ENCODE results near the gene KRT35. TPM values are rescaled to one million over a fixed set of nuclear protein-coding genes. Genes with fewer than 3 reads are reported as not detected.

KRT35 gene
- total RNA-seq, 4 donors from 2014 or later, result not detected

GRCh38 chr17:41518789-41519449, 38.0 kb upstream of the KRT35 start, which contains the start of gene KRT15:
TSS of gene KRT15 (minus strand) at chr17:41518890. CDS start at chr17:41518827, 63 bp downstream.
- H3K27ac ChIP-seq, result no peak within 1 kb of the TSS
- no peak within 1 kb of the TSS for H3K4me3 ChIP-seq
- 63 to 69% methylated on average over 8 of the region's 8 CpGs for WGBS, 2 donors

DNA sequence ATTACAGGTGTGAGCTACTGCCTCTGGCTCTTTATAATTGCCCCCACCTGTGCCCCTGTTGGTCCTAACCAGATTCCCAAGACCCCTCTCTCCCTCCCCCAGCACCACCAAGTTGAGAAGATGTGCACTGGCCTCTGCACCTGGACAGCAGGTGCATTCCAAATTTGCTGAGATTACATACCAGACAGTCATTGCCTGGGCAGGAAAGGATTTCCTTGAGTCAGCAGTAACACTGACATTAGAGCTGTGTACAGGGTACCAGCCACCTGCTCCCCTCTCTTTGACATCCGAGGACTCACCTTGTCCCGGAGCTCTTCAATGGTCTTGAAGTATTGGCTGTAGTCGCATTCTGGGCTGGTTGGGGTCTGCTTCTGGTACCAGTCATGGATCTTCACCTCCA, 37.1 kb upstream of the KRT35 start:
- no peaks in the 10 kb centered on the region for H3K36me3 ChIP-seq
- no peak overlapping the region for H3K27ac ChIP-seq
- no peaks in the 10 kb centered on the region for H3K27me3 ChIP-seq
- no peak overlapping the region for H3K4me3 ChIP-seq
- no peak for TF ChIP-seq EP300 (IDR thresholded peaks at IDR 0.05)
- no peak for TF ChIP-seq POLR2A (IDR thresholded peaks at IDR 0.05)
- TF ChIP-seq, protein P1, sequence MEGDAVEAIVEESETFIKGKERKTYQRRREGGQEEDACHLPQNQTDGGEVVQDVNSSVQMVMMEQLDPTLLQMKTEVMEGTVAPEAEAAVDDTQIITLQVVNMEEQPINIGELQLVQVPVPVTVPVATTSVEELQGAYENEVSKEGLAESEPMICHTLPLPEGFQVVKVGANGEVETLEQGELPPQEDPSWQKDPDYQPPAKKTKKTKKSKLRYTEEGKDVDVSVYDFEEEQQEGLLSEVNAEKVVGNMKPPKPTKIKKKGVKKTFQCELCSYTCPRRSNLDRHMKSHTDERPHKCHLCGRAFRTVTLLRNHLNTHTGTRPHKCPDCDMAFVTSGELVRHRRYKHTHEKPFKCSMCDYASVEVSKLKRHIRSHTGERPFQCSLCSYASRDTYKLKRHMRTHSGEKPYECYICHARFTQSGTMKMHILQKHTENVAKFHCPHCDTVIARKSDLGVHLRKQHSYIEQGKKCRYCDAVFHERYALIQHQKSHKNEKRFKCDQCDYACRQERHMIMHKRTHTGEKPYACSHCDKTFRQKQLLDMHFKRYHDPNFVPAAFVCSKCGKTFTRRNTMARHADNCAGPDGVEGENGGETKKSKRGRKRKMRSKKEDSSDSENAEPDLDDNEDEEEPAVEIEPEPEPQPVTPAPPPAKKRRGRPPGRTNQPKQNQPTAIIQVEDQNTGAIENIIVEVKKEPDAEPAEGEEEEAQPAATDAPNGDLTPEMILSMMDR (IDR thresholded peaks at IDR 0.05), result no peak
- peaks cover 0 to 22% (median 0%) of the 10 kb centered on the region in 4 donors for H3K4me1 ChIP-seq
- H3K9me3 ChIP-seq, result no peaks in the 10 kb centered on the region
- DNase-seq (ENCODE audit: low spot score in 2 of 2), result no peak
- 93 to 95% methylated on average over 3 of the region's 3 CpGs for WGBS, 2 donors

More at GRCh38 chr17:41518789-41519449, 38.0 kb upstream of the KRT35 start, which contains the start of gene KRT15:
- DNase-seq (ENCODE audit: low spot score in 2 of 2), result no peak
- Histone ChIP-seq H3K9me3 (no peaks in the 10 kb centered on the region), H3K4me1 (peaks cover 0 to 16% (median 0%) of the 10 kb centered on the region in 4 donors), H3K36me3 (no peaks in the 10 kb centered on the region), H3K27me3 (no peaks in the 10 kb centered on the region)
- TF ChIP-seq, protein P1 (IDR thresholded peaks at IDR 0.05), result no peak
- TF ChIP-seq EP300 (IDR thresholded peaks at IDR 0.05) (no peak), POLR2A (IDR thresholded peaks at IDR 0.05) (no peak)

GRCh38 chr17:41516830-41517283, 35.9 kb upstream of the KRT35 start:
- Histone ChIP-seq H3K36me3 (no peaks in the 10 kb centered on the region), H3K9me3 (no peaks in the 10 kb centered on the region), H3K4me3 (no peak overlapping the region), H3K27me3 (no peaks in the 10 kb centered on the region), H3K27ac (no peak overlapping the region), H3K4me1 (peaks cover 0 to 28% (median 0%) of the 10 kb centered on the region in 4 donors)
- WGBS, 2 donors, result 89 to 91% methylated on average over 14 of the region's 14 CpGs
- DNase-seq (ENCODE audit: low spot score in 2 of 2), result no peak
- TF ChIP-seq, protein P1 (IDR thresholded peaks at IDR 0.05), result no peak
- TF ChIP-seq EP300 (IDR thresholded peaks at IDR 0.05) (no peak), POLR2A (IDR thresholded peaks at IDR 0.05) (no peak)

DNA sequence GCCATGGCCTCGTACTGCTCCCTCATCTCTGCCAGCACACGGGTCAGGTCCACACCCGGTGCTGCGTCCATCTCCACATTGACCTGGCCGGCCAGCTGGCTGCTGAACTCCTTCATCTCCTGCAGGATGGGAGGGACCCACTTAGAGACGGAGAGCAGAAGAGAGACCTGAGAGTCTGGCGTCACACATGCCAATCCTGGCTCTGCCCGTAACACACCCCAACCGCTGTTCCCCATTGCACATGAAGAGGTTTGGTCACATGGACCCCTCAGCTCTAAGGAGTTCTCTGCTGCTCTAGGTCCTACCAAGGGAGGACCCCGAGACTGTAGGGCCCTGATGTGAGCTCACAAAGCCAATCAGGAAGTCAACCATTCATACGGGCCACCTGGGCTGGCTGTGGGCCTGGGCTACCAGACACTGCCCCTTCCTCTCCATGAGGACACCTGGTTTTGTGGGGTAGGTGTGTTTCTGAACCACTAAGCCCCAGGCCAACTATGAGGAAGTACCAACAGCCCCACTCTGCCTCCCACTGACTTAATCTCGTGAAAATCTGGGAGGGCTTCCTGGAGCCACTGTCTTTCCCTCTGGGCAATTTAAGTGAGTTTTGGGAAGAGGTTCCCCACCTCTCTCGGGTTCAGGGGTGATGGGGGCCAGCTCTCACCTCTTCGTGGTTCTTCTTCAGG, 35.3 kb upstream of the KRT35 start:
- no peak for TF ChIP-seq POLR2A (IDR thresholded peaks at IDR 0.05)
- TF ChIP-seq, protein P1 (IDR thresholded peaks at IDR 0.05), result no peak
- 92% methylated on average over 12 to 14 of the region's 14 CpGs for WGBS, 2 donors
- H3K27me3 ChIP-seq, result no peaks in the 10 kb centered on the region
- H3K27ac ChIP-seq, result no peak overlapping the region
- peaks cover 0 to 23% (median 0%) of the 10 kb centered on the region in 4 donors for H3K4me1 ChIP-seq
- H3K4me3 ChIP-seq, result no peak overlapping the region
- H3K36me3 ChIP-seq, result no peaks in the 10 kb centered on the region
- DNase-seq (ENCODE audit: low spot score in 2 of 2), result no peak
- H3K9me3 ChIP-seq, result no peaks in the 10 kb centered on the region

GRCh38 chr17:41513168-41513547, 32.2 kb upstream of the KRT35 start:
- H3K27ac ChIP-seq, result no peak overlapping the region
- TF ChIP-seq EP300 (IDR thresholded peaks at IDR 0.05) (no peak), POLR2A (IDR thresholded peaks at IDR 0.05) (no peak)
- TF ChIP-seq, protein P1 (IDR thresholded peaks at IDR 0.05), result no peak
- no peaks in the 10 kb centered on the region for H3K36me3 ChIP-seq
- WGBS, 2 donors, result 48 to 61% methylated on average over 5 of the region's 5 CpGs
- H3K4me3 ChIP-seq, result no peak overlapping the region
- no peak for DNase-seq (ENCODE audit: low spot score in 2 of 2)
- H3K4me1 ChIP-seq, result peaks cover 0 to 16% (median 0%) of the 10 kb centered on the region in 4 donors
- no peaks in the 10 kb centered on the region for H3K27me3 ChIP-seq
- no peaks in the 10 kb centered on the region for H3K9me3 ChIP-seq
